Left ventricle myocardium superior (tissue), 1 donor: ENCODE results near the gene RHBDL1. TPM values are rescaled to one million over a fixed set of nuclear protein-coding genes. Genes with fewer than 3 reads are reported as not detected.

Experiments
- ATAC-seq: fragments of 200-7000 bp; cut with Tn5 transposase; one replicate; pipeline ENCODE4 v1.9.1; 2020; ENCODE audit warnings: mild to moderate bottlenecking, moderate library complexity
- DNase-seq: peaks from one replicate; pipeline ENCODE4 v3.0.0-alpha.2; 2020
- intact Hi-C: fragments of 100-400 bp; cut with micrococcal nuclease; formaldehyde crosslinking; loops from one replicate; pipeline ENCODE4 v1.11.0; 2022
- total RNA-seq: library from RNA; stranded (reverse); fragmentation: NEBNext Ultra II Directional; extraction: Animal tissue kit (Norgen Biotek cat#: 25700); gene quantifications from one replicate; pipeline ENCODE4 v1.2.1, GENCODE V29; 2021
- donor health status: DM: no; HTN: yes; CAD: no; lungs with severe emphysema.

The RHBDL1 gene
- total RNA-seq, 1 donor from 2014 or later = 1.9 TPM

DNA sequence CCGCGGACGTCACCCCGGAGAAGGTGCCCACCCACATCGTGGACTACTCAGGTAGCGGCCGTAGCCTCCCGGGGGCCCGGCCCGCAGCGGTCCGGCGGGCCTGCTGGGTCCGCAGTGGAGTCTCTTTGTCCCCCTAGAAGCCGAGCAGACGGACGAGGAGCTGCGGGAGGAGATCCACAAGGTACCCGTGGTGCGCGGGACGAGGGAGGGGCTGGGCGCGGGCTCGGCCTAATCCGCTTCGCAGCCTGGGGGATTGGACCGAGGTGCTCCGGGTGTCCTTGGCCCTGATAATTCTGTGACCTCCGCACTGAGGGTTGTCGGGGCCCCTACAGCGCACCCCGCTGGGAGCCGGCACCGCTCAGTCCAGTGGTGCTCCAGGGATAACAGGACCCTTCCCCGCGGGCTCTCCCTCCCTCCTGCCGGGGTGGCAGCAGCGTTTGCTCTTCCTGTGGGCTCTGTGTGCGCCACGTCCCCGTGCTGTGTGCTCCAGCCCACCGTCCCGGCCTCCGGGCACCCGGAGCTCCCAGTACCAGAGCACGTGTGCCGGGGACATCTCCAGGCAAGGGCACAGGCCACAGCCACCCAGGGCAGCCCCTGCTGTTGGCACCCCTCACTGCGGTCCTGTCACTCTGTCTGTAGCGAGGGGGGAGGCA, 6.8 kb upstream of the RHBDL1 start:
- ATAC-seq = peak; percentile 3
- no peak for DNase-seq
- intact Hi-C loops = no loop called here

GRCh38 chr16:669666-670065, 5.8 kb upstream of the RHBDL1 start:
- ATAC-seq (no peak), DNase-seq (no peak)
- intact Hi-C loops = no loop called here

DNA sequence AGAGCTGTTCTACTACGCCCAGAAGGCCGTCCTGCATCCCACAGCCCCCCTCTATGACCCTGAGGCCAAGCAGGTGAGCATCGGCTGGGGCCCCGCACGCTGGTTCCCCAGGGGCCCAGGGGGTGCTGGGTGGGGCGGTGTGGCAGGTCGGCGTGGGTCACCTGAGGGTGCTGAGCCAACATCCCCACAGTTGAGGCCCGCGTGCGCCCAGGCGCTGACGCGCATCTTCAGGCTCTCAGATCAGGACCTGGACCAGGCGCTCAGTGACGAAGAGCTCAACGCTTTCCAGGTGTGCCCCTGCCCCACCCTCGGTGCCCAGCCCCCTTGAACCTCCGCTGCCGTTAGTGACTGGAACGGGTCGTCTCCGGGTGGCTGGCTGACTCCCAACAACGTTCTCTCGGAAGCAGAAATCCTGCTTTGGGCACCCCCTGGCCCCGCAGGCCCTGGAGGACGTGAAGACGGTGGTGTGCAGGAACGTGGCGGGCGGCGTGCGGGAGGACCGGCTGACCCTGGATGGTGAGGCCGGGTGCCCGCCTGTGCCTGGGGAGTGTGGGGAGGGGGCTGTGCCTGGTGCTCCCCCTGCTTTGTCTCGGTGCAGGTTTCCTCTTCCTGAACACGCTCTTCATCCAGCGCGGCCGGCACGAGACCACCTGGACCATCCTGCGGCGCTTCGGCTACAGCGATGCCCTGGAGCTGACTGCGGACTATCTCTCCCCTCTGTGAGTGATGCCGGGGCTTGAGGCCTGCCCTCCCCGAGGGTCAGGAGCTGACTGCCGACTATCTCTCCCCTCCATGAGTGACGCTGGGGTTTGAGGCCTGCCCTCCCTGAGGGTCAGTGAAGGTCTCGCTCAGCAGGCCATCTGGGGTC, 4.8 kb upstream of the RHBDL1 start:
- intact Hi-C loops = no loop called here
- ATAC-seq (no peak), DNase-seq (no peak)

GRCh38 chr16:671353-672131, 3.9 kb upstream of the RHBDL1 start:
- DNase-seq (no peak), ATAC-seq (no peak)
- intact Hi-C loops = no loop called here

DNA sequence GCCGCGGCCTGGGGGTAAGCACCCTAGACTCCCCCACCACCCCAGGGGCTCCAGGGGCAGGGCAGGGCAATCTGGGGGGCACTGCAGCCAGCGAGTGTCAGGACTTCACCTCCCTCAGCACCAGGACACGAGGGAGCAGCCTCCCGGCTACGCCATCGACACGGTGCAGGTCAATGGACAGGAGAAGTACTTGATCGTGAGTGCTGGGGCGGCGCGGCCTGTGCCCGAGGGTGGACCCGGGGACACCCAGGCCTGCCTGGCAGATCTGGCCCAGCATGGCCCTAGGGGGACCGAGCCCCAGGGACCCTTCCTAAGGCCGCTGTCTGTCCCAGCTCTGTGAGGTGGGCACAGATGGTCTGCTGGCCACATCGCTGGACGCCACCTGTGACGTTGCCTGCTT, 3.1 kb upstream of the RHBDL1 start:
- ATAC-seq (no peak), DNase-seq (no peak)
- intact Hi-C loops = no loop called here

DNA sequence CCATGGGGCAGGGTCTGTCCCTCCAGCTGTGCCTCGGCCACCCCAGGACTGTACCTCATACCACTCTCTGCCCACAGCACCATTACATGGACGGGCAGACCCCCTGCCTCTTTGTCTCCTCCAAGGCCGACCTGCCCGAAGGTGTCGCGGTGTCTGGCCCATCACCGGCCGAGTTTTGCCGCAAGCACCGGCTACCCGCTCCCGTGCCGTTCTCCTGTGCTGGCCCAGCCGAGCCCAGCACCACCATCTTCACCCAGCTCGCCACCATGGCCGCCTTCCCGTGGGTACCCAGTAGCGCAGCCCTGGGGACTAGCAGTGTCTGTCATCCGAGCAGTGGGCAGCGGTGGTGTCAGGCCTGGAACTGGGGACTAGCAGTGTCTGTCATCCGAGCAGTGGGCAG, 2.6 kb upstream of the RHBDL1 start:
- no peak for ATAC-seq
- intact Hi-C loops = no loop called here
- DNase-seq = no peak

DNA sequence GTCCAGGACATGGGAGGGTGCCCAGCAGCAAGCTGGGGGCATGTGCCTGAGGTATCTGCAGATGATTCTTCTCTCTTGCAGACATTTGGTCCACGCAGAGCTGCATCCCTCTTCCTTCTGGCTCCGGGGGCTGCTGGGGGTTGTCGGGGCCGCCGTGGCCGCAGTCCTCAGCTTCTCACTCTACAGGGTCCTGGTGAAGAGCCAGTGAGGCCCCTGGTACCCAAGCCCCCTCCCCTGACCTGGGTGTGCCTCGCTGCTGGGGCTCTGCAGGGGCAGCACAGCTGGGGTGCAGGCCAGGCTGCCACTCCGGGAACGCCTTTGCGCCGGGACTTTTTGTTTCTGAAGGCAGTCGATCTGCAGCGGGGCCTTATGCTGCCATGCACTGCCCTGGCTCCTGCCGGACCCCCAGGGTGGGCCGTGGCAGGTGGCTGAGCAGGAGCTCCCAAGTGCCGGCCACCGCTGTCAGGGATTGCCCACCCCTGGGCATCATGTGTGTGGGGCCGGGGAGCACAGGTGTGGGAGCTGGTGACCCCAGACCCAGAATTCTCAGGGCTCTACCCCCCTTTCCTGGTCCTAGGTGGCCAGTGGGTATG, 2.0 kb upstream of the RHBDL1 start:
- ATAC-seq (no peak), DNase-seq (no peak)
- intact Hi-C loops = no loop called here

GRCh38 chr16:674214-674881, 1.1 kb upstream of the RHBDL1 start:
- DNase-seq (no peak), ATAC-seq (peak; percentile 16)
- intact Hi-C loops = no loop called here

DNA sequence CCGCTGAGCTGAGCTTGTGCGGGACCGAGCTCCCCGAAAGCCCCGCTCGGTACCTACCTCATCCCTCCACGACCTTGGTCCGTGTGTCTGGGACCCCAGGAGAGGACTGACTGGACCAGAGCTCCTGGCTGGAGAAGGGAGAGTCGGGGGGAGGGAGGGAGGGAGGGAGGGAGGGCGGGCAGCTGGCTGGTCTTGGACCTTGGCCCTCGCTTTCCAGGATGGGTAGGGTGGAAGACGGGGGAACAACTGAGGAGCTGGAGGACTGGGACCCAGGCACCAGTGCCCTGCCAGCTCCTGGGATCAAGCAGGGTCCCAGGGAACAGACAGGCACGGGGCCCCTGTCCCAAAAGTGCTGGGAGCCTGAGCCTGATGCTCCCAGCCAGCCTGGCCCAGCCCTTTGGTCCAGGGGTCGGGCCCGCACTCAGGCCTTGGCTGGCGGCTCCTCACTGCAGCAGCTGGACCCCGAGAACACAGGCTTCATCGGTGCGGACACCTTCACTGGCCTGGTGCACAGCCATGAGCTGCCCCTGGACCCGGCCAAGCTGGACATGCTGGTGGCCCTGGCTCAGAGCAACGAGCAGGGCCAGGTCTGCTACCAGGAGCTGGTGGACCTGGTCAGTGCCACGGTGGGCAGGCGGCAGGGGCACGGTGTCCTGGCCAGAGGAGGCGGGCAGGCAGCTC, 553 bp downstream of the RHBDL1 start:
- intact Hi-C loops = no loop called here
- DNase-seq = no peak
- no peak for ATAC-seq

DNA sequence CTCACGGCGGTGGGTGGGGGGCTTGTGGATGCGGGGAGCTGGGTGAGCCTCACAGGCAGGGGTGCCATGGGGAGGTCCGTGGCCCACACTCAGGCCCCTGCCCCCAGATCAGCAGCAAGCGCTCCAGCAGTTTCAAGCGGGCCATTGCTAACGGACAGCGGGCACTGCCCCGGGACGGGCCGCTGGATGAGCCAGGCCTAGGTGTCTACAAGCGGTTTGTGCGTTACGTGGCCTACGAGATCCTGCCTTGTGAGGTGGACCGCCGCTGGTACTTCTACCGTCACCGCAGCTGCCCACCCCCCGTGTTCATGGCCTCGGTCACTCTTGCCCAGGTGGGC, 1.1 kb downstream of the RHBDL1 start:
- intact Hi-C loops = no loop called here
- no peak for ATAC-seq
- no peak for DNase-seq

DNA sequence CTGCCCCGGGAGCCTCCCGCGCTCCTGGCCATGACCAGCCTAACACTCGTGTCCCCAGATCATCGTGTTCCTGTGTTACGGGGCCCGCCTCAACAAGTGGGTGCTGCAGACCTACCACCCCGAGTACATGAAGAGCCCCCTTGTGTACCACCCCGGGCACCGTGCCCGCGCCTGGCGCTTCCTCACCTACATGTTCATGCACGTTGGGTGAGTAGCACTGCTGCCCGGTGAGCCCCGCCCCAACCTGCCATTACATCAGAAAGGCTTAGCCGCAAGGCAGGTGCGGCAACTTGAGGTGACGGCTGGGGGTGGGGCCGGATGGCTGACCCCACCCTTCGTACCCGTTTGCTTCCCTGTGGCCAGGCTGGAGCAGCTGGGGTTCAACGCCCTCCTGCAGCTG, 1.4 kb downstream of the RHBDL1 start:
- DNase-seq = no peak
- no peak for ATAC-seq
- intact Hi-C loops = no loop called here

GRCh38 chr16:677316-678190, 2.1 kb downstream of the RHBDL1 start:
- no peak for ATAC-seq
- intact Hi-C loops = no loop called here
- DNase-seq = no peak

DNA sequence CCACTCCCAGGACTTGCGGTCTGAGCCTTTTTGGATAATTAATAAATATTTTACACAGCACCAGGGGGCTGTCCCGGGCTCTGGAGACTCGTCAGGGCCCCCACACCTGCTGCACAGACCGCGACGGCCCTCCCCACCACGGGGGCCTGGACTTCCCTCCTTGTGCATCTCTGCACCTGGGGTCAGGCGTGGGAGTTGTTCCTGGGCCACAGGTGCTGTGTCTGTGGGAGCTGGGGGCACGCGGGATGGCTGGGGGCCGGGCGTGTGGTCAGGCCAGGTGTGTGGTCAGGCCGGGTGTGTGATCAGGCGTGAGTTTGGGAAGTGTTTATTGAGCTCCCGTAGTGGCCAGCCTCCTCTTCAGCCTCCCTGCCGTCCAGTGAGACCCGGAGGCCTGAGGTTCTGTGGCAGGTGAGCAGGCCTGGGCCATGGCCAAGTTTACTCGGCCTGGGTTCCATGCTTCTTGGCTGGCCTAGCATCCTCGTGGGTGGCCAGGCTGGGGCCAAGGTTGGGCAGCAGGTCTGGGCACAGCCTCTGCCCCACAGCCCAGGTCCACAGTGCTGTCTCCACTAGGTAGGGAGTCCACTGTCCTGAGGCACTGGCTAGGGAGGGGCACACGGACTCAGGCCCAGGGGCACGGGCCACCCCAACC, 2.9 kb downstream of the RHBDL1 start:
- intact Hi-C loops = no loop called here
- ATAC-seq (no peak), DNase-seq (no peak)

GRCh38 chr16:678858-679813, 3.7 kb downstream of the RHBDL1 start:
- DNase-seq (peak; percentile 86), ATAC-seq (peak; percentile 50)
- intact Hi-C loops = no loop called here

DNA sequence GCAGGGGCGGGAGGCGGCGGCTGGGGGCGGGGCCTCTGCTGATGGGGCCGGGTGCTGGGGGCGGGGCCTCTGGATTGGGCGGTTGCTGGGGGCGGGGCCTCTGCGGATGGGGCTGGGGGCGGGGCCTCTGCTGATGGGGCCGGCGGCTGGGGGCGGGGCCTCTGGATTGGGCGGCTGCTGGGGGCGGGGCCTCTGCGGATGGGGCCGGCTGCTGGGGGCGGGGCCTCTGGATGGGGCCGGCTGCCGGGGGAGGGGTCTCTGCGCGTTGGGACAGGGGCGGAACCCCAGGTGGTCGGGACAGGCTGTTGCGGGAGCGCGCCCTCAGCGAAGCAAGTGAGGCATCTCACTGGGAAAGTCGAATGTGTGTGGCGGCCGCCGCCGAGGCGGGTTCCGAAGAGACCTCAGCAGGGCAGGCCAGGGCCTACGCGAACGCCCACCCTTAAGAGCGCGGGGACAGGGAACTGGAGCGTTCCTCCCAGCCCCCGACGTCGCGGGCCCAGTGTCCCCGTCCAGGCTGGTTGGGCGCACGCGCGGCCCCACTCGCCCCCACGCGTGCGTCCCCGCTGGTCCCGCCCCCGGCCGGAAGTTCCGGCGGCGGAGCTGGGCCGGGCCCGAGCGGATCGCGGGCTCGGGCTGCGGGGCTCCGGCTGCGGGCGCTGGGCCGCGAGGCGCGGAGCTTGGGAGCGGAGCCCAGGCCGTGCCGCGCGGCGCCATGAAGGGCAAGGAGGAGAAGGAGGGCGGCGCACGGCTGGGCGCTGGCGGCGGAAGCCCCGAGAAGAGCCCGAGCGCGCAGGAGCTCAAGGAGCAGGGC, 4.5 kb downstream of the RHBDL1 start, which contains the start of gene STUB1:
Gene STUB1 (plus strand): TSS at position 597 of the 811 bp plus-strand sequence. CDS start 116 bp downstream, at position 713.
- DNase-seq (peak; percentile 93), ATAC-seq (peak; percentile 73)
- intact Hi-C loops = no loop called here
